Ishikawa (cell line): ENCODE data around the gene EP400.

Experiments
- CEBPB ChIP-seq: IDR thresholded peaks from 2 replicates; pipeline ENCODE4 v1.6.1; 2012
- CREB1 ChIP-seq: IDR thresholded peaks from 2 replicates; pipeline ENCODE4 v1.6.1; 2012; ENCODE audit warnings: low read depth
- EGR1 ChIP-seq: IDR thresholded peaks from 2 replicates; pipeline ENCODE4 v1.6.1; 2012
- EP300 ChIP-seq: IDR thresholded peaks from 2 replicates; pipeline ENCODE4 v1.6.1; 2012; ENCODE audit warnings: borderline replicate concordance
- FOXM1 ChIP-seq: IDR thresholded peaks from 2 replicates; pipeline ENCODE4 v1.6.1; 2012; ENCODE audit warnings: low read depth, borderline replicate concordance
- NFIC ChIP-seq: IDR thresholded peaks from 2 replicates; pipeline ENCODE4 v1.6.1; 2012
- RAD21 ChIP-seq: IDR thresholded peaks from 2 replicates; pipeline ENCODE4 v1.6.1; 2012; ENCODE audit warnings: low read depth
- TAF1 ChIP-seq: IDR thresholded peaks from 2 replicates; pipeline ENCODE4 v1.6.1; 2012; ENCODE audit warnings: low read depth, mild to moderate bottlenecking
- TCF12 ChIP-seq: IDR thresholded peaks from 2 replicates; pipeline ENCODE4 v1.6.1; 2012; ENCODE audit warnings: low read depth
- TEAD4 ChIP-seq: IDR thresholded peaks from 2 replicates; pipeline ENCODE4 v1.6.1; 2012
- YY1 ChIP-seq: IDR thresholded peaks from 2 replicates; pipeline ENCODE4 v1.6.1; 2012; ENCODE audit warnings: low read depth
- ZBTB7A ChIP-seq: IDR thresholded peaks from 2 replicates; pipeline ENCODE4 v1.6.1; 2012; ENCODE audit warnings: low read depth
- TF ChIP-seq, protein P1 (sequence below): IDR thresholded peaks from 2 replicates; pipeline ENCODE4 v1.6.1; 2012
- TF ChIP-seq, protein P2 (sequence below): IDR thresholded peaks from 2 replicates; pipeline ENCODE4 v1.6.1; 2012; ENCODE audit warnings: low read depth, mild to moderate bottlenecking
- TF ChIP-seq, protein P3 (sequence below): IDR thresholded peaks from 2 replicates; pipeline ENCODE4 v1.6.1; 2012

The EP400 gene

DNA sequence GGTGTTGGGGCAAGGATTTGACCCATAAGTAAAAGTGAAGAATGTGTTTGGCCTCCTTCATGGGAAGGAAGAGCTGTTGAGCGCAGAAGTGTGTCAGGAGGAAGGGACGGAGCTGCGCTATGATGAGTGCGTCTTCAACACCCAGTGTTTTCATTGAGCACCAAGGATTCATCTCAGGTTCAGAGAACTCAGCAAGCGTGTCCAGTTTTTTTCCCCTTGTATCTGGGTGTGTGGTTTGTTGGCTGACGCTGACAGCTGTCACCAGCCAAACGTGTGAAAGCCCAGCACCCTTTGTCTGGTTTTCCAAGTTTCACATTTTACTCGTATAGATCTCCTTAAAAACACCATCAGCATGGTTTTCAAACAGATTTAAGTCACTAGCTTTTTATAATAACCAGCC lies 12.3 kb downstream of the EP400 start:
- TF ChIP-seq ZBTB7A (no peak), YY1 (no peak), TAF1 (no peak), CREB1 (no peak), EGR1 (no peak), FOXM1 (no peak), NFIC (no peak), TCF12 (no peak), CEBPB (no peak)
- TF ChIP-seq, protein P1, sequence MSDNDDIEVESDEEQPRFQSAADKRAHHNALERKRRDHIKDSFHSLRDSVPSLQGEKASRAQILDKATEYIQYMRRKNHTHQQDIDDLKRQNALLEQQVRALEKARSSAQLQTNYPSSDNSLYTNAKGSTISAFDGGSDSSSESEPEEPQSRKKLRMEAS: no peak
- TF ChIP-seq, protein P2, sequence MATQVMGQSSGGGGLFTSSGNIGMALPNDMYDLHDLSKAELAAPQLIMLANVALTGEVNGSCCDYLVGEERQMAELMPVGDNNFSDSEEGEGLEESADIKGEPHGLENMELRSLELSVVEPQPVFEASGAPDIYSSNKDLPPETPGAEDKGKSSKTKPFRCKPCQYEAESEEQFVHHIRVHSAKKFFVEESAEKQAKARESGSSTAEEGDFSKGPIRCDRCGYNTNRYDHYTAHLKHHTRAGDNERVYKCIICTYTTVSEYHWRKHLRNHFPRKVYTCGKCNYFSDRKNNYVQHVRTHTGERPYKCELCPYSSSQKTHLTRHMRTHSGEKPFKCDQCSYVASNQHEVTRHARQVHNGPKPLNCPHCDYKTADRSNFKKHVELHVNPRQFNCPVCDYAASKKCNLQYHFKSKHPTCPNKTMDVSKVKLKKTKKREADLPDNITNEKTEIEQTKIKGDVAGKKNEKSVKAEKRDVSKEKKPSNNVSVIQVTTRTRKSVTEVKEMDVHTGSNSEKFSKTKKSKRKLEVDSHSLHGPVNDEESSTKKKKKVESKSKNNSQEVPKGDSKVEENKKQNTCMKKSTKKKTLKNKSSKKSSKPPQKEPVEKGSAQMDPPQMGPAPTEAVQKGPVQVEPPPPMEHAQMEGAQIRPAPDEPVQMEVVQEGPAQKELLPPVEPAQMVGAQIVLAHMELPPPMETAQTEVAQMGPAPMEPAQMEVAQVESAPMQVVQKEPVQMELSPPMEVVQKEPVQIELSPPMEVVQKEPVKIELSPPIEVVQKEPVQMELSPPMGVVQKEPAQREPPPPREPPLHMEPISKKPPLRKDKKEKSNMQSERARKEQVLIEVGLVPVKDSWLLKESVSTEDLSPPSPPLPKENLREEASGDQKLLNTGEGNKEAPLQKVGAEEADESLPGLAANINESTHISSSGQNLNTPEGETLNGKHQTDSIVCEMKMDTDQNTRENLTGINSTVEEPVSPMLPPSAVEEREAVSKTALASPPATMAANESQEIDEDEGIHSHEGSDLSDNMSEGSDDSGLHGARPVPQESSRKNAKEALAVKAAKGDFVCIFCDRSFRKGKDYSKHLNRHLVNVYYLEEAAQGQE: no peak
- TF ChIP-seq, protein P3, sequence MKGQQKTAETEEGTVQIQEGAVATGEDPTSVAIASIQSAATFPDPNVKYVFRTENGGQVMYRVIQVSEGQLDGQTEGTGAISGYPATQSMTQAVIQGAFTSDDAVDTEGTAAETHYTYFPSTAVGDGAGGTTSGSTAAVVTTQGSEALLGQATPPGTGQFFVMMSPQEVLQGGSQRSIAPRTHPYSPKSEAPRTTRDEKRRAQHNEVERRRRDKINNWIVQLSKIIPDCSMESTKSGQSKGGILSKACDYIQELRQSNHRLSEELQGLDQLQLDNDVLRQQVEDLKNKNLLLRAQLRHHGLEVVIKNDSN: no peak

DNA sequence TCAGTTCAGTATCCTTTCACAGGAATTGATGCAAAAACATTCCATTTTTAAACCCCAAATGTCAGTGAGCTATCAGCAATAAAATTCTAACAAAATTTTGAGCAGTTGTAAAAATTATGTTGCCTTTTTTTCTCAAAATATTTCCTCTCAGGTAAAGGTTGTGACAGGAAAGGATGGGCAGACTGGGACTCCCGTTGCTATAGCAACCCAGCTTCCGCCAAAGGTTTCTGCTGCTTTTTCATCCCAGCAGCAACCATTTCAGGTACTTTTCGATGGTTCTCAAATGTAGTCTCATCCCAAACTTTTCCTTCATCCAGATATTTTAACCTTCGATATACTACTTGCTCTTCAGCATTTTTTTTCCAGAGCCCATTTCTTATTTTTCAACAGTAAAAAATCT lies 13.6 kb downstream of the EP400 start:
- TF ChIP-seq, protein P2: no peak
- TF ChIP-seq TAF1 (no peak), YY1 (no peak), RAD21 (no peak), NFIC (no peak), CREB1 (no peak), FOXM1 (no peak), EP300 (no peak), ZBTB7A (no peak), TEAD4 (no peak), CEBPB (no peak), EGR1 (no peak), TCF12 (no peak)
- TF ChIP-seq, protein P1: no peak
- TF ChIP-seq, protein P3: no peak

DNA sequence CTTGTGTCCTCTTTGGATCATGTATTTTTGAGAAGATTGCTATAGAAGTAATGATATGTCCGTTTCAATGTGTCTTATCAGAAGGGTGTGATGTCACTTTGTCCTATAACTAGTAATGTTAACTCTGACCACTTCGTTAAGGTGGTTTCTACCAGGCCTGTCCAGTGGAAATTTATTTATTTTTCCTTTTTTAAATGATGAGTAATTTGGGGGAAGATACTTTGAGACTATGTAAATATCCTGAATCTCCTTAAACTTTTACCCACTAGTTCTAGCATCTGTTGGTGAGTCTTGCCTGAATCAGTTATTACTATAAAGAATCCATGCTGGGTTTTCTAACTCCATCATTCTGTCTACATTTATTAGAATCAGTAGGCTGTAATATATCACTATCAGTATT lies 15.3 kb downstream of the EP400 start:
- TF ChIP-seq TEAD4 (no peak), CREB1 (no peak), TCF12 (no peak), FOXM1 (no peak), YY1 (no peak), EP300 (no peak), ZBTB7A (no peak), TAF1 (no peak), CEBPB (no peak), NFIC (no peak), RAD21 (no peak)
- TF ChIP-seq, protein P2: no peak
- TF ChIP-seq, protein P1: no peak

DNA sequence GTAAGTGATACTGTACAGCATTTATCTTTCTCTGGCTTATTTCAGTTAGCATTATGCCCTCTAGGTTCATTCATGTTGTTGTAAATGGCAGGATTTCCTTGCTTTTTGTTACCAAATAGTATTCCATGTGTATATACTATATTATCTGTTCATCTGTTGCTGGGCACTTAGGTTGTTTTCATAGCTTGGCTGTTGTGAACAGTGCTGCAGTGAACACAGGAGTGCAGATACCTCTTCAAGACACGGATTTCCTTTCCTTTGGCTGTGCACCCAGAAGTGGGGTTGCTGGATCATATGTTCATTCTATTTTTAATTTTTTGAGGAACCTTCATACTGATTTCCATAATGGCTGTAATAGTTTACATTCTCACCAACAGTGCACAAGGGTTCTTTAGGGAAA lies 21.5 kb downstream of the EP400 start:
- TF ChIP-seq EGR1 (no peak), TCF12 (no peak), RAD21 (no peak)
- TF ChIP-seq, protein P3: no peak

DNA sequence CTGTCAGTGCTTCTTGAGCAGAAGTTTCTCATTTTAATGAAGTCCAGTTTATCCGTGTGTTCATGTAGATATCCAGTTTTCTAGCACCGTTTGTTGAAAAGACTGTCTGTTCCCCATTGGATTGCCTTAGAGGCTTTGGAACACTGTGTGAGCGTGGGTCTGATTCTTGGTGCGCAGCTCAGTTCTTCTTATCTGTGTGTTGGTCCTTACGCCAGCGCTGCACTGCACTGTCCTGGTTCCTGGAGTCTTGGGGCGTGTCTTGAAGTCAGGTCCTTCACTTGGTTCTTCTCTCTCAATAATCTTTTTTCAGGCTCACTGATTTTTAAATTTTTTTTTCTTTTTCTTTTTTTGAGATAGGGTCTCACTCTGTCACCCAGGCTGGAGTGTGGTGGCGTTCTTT lies 25.5 kb downstream of the EP400 start:
- no peak for TF ChIP-seq TCF12
- TF ChIP-seq, protein P1: no peak
- no peak for TF ChIP-seq CREB1
- TF ChIP-seq TAF1: no peak
- TF ChIP-seq FOXM1: no peak
- TF ChIP-seq, protein P2: no peak
- TF ChIP-seq ZBTB7A: no peak
- TF ChIP-seq, protein P3: no peak
- no peak for TF ChIP-seq EGR1
- no peak for TF ChIP-seq YY1
- TF ChIP-seq NFIC: no peak
- TF ChIP-seq EP300: no peak
- TF ChIP-seq RAD21: no peak
- no peak for TF ChIP-seq CEBPB
- TF ChIP-seq TEAD4: no peak
